ENCODE results near the gene MIB2.

MIB2 gene

DNA sequence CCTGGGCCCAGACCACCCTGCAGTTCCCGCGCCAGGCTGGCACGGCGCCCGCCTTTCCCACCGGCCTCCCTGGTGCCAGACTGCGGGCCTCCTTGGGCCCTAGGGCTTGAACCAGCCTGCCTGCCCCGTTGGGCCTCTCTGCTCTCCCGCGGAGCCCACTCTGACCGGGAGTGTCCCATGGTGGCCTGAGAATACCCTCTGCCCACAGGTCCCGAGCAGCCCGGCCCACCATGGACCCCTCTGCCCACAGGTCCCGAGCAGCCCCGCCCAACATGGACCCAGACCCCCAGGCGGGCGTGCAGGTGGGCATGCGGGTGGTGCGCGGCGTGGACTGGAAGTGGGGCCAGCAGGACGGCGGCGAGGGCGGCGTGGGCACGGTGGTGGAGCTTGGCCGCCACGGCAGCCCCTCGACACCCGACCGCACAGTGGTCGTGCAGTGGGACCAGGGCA lies 7.9 kb downstream of the MIB2 start:
- TF ChIP-seq, protein P1, sequence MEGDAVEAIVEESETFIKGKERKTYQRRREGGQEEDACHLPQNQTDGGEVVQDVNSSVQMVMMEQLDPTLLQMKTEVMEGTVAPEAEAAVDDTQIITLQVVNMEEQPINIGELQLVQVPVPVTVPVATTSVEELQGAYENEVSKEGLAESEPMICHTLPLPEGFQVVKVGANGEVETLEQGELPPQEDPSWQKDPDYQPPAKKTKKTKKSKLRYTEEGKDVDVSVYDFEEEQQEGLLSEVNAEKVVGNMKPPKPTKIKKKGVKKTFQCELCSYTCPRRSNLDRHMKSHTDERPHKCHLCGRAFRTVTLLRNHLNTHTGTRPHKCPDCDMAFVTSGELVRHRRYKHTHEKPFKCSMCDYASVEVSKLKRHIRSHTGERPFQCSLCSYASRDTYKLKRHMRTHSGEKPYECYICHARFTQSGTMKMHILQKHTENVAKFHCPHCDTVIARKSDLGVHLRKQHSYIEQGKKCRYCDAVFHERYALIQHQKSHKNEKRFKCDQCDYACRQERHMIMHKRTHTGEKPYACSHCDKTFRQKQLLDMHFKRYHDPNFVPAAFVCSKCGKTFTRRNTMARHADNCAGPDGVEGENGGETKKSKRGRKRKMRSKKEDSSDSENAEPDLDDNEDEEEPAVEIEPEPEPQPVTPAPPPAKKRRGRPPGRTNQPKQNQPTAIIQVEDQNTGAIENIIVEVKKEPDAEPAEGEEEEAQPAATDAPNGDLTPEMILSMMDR (conservative IDR thresholded peaks at IDR 0.05) = no peak
- H3K27ac ChIP-seq = no peak overlapping the region

DNA sequence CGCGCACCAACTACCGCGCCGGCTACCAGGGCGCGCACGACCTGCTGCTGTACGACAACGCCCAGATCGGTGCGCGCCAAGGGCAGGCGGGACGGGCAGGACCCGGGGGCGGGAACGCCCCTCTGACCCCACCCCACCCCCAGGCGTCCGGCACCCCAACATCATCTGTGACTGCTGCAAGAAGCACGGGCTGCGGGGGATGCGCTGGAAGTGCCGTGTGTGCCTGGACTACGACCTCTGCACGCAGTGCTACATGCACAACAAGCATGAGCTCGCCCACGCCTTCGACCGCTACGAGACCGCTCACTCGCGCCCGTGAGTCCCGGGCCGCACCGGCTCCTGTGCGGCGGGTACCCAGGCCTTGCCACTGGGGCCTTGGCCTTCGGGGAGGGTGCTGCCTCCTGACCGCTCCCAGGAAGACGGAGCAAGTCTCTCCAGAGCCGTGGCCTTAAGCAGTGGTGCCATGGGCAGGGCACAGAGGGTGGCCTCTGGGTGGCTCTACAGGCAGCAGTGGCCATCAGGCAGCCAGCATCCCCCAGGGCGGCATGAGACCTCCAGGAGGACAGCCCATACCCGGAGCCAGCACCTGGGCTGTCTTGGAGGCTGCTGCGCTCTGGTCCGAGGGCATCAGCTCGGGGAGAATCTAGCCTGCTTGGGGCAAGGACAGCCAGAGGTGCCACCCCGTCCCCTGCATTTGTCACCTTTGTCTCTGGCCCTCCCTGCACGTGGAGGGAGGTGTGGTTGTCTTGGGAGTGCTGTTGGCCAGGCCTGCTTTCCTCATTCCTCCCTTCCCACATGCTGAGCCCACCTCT lies 8.5 kb downstream of the MIB2 start:
- H3K27ac ChIP-seq = no peak overlapping the region
- TF ChIP-seq, protein P1 (conservative IDR thresholded peaks at IDR 0.05) = no peak

DNA sequence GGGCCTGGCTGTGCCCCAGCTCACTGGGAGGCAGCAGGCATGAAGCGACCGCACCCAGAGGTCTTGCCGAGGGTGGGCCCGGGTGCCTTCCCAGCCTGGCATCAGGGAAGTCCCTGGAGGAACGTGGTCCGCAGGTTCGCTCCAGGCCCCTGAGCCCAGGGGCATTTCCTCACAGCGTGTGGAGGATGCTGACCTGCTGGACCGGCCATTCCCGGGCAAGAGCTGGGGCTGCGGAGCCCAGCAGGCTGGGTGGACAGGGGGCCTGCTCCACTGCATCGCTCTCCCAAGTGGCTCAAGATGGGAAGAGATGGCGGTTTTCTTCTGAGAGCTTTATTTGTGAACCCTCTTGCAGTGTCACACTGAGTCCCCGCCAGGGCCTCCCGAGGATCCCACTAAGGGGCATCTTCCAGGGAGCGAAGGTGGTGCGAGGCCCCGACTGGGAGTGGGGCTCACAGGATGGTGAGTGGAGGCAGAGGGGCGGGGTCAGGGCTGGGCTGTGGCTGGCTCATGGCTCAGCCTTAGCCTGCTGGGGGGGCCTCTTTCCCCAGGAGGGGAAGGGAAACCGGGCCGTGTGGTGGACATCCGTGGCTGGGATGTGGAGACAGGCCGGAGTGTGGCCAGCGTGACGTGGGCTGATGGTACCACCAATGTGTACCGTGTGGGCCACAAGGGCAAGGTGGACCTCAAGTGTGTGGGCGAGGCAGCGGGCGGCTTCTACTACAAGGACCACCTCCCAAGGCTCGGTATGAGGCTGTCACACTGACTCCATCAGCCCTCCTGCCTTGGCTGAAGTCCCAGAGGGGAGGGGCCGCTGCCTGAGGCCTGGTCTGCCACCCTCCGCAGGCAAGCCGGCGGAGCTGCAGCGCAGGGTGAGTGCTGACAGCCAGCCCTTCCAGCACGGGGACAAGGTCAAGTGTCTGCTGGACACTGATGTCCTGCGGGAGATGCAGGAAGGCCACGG lies 9.4 kb downstream of the MIB2 start:
- no peak overlapping the region for H3K27ac ChIP-seq
- TF ChIP-seq, protein P1 (conservative IDR thresholded peaks at IDR 0.05) = 0 out of 2 replicates have a peak, but pooled peaks have one; percentile 8

DNA sequence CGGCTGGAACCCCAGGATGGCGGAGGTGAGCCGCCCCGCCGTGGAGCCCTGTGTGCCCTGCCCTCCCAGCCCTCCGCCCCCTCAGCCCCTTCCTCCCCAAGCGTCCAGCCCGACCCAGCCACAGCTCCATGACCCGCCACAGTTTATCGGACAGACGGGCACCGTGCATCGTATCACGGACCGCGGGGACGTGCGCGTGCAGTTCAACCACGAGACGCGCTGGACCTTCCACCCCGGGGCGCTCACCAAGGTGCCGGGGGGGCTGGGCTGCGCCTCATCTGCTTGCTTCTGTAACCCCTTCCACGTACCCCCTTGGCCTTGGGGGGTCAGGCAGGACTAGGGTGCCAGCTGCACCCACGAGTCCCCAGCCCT lies 10.1 kb downstream of the MIB2 start:
- TF ChIP-seq, protein P1 (conservative IDR thresholded peaks at IDR 0.05) = no peak
- H3K27ac ChIP-seq = no peak overlapping the region

DNA sequence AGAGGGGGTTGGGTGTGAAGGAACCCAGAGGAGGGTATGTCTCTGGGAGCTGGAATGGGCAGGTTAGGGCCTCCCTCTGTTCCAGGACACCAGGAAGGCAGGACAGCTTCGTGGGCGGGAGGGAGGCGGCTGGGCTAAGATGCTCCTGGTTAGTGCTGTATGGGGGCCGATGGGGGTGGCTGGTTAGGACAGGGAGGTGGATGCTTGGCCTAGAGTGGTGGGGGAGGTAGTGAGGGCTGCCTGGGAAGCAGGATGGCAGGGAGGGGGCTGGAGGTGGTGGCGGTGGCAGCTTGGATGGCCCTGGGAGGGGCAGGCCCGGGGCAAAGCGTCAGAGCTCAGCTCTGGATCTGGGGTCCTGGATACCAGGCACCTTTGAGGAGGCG lies 10.5 kb downstream of the MIB2 start:
- TF ChIP-seq, protein P1 (conservative IDR thresholded peaks at IDR 0.05) = no peak
- H3K27ac ChIP-seq = no peak overlapping the region

DNA sequence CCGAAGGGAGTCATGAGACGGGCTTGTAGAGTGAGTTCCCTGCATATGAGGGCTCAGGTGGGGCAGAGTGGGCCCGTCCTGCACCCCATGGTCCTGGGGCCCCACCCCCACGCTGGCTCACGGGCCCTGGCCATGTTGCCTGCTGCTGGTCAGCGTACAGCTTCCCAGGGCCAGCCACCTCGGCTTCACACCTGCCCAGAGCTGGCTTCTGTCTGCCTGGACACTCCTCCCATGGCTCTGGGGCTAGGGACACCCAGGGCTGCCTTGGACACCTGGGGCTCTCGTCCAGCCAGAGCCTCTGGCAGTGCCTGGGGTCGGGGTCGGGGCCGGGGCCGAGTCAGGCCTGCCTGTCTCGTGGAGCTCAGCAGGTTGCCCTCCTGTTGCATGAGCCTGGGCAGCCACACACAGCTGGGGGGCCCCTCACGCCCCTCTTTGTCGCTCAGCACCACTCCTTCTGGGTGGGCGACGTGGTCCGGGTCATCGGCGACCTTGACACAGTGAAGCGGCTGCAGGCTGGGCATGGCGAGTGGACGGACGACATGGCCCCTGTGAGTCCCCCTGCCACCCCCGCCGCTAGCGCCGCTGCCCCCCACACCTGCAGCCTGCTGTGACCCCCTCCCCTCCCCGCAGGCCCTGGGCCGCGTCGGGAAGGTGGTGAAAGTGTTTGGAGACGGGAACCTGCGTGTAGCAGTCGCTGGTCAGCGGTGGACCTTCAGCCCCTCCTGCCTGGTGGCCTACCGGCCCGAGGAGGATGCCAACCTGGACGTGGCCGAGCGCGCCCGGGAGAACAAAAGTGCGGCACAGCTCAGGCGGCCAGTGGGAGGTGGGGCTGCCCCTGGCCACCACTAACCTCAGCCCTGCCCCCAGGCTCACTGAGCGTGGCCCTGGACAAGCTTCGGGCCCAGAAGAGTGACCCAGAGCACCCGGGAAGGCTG lies 11.2 kb downstream of the MIB2 start:
- TF ChIP-seq, protein P1 (conservative IDR thresholded peaks at IDR 0.05) = no peak
- H3K27ac ChIP-seq = no peak overlapping the region

All from VCaP (cell line).